ENCODE measurements around the gene OPRL1.
"Not testable (repeated sequence)": the region's sequence is repeated elsewhere in the genome, so short reads cannot be mapped to it uniquely, and the experiment has no call there.

OPRL1 gene

GRCh38 chr20:64087226-64087825 is 7.4 kb downstream of the OPRL1 start:
- DNase-seq = not testable (repeated sequence)

DNA sequence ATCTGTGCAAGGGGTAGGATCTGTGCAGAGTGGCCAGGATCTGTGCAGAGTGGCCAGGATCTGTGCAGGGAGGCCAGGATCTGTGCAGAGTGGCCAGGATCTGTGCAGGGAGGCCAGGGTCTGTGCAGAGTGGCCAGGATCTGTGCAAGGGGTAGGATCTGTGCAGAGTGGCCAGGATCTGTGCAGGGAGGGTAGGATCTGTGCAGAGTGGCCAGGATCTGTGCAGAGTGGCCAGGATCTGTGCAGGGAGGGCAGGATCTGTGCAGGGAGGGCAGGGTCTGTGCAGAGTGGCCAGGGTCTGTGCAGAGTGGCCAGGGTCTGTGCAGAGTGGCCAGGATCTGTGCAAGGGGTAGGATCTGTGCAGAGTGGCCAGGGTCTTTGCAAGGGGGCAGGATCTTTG is 8.7 kb downstream of the OPRL1 start:
- not testable (repeated sequence) for DNase-seq

GRCh38 chr20:64090165-64090564 is 10.3 kb downstream of the OPRL1 start:
- no peak for DNase-seq

DNA sequence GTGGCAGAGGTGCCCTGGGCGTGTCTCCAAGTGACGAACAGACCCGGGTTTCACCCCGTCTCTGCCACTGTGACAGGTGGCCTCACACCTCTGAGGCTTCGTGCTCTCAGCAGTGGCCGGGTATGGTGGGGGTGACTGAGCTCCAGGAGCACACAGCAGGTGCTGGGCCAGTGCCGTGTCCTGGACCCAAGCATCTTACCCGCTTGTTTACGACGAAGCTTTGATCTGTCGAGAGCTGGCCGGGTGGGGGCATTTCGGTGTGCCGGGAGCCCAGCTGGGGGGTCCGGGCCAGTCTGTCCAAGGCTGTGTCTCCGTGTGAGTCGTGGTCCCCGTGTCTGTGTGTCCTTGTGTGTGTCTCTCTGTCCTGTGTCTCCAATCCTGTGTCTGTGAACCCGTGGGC is 11.5 kb downstream of the OPRL1 start:
- DNase-seq = no peak

- no peak for DNase-seq
Observed at GRCh38 chr20:64091770-64092169, 11.9 kb downstream of the OPRL1 start.

DNA sequence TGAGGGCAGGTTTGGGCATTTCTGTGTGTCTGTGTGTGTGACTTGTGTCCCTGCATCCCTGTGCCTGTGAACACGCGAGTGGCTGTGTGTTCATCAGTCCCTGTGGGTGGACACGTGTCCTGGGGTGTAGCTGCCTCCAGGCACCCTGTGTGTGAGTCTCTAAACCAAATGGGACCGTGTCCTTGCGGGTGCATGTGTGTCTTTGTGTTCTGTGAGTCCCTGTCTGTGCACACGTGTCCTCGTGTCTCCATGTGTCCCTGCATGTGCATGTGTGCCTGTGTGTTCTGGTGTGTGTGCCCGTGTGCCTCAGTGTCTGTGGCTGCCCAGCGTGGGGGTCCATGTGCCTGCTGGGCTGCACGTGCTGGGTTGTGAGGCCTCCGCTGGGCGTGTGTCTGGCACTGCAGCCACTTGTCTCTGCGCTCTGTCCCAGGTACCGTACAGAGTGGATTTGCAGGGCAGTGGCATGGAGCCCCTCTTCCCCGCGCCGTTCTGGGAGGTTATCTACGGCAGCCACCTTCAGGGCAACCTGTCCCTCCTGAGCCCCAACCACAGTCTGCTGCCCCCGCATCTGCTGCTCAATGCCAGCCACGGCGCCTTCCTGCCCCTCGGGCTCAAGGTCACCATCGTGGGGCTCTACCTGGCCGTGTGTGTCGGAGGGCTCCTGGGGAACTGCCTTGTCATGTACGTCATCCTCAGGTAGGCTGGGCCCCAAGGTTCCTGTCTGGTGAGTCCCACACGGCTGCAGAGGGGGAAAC is 12.6 kb downstream of the OPRL1 start:
- no peak for DNase-seq

DNA sequence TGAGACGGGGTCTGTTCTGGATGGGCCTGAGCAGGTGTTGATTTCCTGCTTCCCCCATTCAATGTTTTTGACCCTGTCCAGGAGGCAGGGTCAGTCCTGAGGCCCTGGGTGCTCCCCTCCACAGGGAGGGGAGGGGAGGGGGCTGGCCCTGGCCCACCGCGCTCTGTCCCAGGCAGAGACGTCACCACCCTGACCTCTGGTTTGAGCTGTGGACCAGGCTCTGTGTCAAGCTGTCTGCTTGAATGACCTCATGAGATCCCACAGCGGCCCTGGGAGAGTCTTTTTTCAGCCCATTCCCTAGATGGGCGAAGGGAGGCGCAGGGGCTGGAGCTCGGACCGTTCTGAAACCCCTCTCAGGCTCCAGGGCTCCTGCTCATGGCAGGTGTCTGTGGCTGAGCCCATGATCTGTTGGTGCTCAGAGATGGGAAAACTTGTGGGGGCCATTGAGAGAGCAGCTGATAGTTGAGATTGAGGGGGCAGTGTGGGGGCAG is 13.2 kb downstream of the OPRL1 start:
- DNase-seq = no peak

DNA sequence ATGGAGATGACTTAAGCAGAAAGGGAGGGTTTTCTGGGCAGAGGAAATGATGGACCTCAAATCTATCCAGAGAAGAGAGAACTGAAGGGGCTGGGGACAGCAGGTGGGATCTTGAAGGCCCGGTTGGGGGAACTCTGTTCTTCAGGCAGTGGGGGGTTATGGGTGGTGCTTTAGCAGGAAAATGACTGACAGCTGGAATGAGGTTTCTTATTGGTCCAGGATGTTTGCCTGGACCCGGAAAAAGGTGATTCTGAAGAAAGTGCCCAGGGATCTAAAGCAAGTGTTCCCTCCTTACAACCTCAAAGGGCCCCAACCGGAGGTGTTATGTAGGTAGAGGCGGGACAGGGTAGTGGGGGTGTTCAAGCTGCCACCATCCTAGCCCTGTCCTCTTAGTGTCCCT is 15.6 kb downstream of the OPRL1 start:
- DNase-seq = no peak

DNA sequence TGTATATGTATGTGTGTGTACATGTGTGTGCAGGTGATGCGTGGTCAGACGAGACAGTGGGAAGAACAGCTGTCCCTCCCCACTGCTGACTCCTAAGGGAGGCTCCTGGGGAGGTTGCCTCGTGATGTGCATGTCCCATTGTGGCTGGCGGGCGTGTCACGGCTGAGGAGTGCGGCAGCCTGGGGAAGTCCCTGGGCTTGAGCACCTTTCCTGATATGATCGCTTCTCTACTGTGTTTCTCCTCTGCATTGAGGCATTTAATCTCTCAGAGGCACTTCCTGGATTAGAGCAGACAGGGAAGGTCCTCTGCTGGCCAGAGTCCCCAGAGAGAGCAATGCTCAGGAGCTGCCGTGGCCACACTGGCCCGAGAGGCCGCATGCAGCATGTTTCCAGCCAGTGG is 16.0 kb downstream of the OPRL1 start:
- DNase-seq = peak in 1 of 5 experiments; percentile 55

DNA sequence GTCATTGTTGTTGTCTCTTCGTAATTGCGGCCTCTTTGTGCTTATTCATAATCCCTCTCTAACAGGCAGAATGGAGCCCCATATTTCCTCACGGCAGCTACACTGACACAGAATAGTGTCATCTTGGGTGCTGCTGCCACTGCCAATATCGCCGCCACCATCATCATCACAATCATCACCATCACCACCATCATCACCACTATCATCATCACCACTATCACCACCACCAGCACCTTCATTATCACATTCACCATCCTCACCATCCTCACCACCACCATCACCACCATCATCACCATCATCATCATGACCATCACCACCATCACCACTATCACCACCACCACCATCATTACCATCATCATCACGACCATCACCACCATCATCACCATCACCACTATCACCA is 16.7 kb downstream of the OPRL1 start:
- no peak for DNase-seq

DNA sequence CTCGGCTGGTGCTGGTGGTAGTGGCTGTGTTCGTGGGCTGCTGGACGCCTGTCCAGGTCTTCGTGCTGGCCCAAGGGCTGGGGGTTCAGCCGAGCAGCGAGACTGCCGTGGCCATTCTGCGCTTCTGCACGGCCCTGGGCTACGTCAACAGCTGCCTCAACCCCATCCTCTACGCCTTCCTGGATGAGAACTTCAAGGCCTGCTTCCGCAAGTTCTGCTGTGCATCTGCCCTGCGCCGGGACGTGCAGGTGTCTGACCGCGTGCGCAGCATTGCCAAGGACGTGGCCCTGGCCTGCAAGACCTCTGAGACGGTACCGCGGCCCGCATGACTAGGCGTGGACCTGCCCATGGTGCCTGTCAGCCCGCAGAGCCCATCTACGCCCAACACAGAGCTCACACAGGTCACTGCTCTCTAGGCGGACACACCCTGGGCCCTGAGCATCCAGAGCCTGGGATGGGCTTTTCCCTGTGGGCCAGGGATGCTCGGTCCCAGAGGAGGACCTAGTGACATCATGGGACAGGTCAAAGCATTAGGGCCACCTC is 18.7 kb downstream of the OPRL1 start:
- DNase-seq = no peak

DNA sequence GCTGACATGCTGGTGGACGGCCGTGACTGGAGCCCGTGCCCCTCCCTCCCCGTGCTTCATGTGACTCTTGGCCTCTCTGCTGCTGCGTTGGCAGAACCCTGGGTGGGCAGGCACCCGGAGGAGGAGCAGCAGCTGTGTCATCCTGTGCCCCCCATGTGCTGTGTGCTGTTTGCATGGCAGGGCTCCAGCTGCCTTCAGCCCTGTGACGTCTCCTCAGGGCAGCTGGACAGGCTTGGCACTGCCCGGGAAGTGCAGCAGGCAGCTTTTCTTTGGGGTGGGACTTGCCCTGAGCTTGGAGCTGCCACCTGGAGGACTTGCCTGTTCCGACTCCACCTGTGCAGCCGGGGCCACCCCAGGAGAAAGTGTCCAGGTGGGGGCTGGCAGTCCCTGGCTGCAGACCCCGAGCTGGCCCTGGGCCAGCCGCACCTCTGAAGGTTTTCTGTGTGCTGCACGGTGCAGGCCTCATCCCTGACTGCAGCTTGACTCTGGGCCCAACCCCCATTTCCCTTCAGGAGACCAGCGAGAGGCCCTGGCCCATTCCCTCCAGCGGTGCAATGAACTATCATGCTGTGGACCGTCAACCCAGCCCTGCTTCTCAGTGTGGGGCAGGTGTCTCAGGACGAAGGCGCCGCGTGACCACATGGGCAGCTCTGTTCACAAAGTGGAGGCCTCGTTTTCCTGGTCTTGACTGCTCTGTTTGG is 19.4 kb downstream of the OPRL1 start:
- DNase-seq = no peak

DNA sequence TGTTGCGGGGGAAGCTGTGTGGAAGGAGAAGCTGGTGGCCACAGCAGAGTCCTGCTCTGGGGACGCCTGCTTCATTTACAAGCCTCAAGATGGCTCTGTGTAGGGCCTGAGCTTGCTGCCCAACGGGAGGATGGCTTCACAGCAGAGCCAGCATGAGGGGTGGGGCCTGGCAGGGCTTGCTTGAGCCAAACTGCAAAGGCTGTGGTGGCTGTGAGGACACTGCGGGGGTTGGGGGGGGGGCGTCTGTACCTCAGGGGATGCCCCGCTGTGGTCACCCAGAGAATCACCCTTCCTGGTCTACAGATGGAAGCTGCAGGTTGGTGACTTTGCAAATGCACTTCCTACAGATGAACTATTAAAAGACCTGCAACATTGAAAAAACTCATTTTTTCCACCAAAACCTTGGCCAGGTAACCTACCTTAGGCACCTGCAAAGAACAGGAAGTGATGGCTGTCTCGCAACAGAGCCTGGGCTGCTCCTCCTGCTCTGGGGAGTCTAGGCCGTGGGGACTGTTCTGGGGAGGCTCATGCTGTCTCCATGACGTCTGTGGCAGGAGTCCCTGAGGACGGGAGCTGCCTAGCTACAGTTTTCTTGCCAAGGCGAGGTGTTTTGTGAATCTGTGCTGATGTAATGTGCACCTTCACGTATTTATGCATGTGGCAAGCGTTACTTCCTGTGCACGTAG is 20.1 kb downstream of the OPRL1 start:
- peak in 1 of 5 experiments; percentile 37 for DNase-seq

- peak in 1 of 5 experiments; percentile 0 for DNase-seq
Observed at GRCh38 chr20:64100566-64100888, 20.6 kb downstream of the OPRL1 start.

DNA sequence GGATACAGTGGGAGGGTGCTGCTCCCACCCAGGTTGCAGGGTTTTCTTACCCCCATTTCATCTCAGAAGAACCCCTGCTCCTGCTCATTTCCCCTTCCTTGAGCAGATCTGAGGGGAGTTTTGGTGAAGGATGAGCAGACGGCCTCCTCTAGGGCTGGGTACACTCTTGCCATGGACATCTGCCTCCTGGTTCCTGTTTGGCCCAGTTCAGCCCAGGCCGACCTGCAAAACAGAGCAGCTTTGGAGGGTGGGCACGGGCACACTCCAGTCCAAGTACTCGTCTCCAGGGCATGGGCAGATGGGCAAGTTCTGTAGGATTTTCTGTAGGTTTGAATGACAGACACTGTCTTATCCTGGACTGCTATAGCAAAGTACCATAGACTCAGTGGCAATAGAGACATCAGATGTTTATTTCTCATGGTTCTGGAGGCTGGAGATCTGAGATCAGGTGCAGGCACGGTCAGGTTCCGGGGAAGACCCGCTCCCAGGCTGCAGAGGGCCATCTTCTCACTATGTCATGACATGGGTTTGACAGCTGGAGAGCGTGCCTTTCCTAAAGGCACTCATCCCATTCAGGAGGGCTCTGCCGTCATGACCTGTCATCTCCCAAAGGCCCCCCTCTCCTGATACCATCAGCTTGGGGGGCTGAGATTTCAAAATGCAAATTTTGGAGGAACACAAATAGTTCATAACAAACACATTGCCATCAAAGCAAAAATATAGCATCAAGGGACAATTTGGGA is 21.2 kb downstream of the OPRL1 start:
- DNase-seq = no peak

DNA sequence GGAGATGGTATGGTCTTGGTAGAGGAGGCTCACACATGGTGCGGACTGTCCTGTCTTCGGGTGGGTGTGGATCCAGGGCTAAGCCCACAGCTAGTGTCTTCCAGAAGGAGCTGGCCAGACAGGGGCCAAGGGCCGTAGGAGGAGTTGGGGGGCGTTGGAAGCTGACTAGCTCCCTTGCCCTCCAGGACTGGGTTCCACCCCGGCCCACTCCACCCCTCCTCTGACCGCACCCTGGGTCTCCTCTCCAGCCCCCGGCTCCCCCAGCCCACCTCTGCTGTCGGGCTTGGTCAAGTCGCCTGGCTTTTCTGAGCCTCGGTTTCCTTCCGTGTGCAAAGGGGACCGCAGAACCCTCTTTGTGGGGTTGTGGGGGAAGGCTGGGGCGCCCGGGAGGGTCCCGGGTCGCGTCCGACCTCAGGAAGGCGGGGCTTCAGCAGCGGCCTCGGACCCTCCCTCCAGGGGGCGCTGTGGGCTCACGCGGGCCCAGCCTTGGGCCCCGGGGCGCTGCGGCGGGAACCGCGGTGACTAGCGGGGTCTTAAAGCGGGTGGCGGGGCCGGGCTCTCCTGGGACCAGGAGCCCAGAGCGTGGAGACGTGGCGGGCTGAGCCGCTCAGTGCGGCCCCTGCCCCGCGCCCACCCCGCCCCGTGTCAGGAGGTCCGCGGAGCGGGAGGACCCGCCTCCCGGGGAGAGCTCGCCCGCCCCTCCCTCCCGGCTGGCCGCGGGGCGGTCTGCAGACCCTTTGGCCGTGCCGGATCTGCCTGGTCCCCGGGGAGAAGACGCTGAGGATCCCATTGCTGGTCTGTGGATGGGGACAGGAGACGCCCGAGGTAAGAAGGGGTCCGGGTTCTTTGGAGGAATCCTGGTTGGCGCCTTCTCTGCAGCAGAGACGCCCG is 22.1 kb downstream of the OPRL1 start:
- peak; percentile 31 to 59 (median 47) for DNase-seq

DNA sequence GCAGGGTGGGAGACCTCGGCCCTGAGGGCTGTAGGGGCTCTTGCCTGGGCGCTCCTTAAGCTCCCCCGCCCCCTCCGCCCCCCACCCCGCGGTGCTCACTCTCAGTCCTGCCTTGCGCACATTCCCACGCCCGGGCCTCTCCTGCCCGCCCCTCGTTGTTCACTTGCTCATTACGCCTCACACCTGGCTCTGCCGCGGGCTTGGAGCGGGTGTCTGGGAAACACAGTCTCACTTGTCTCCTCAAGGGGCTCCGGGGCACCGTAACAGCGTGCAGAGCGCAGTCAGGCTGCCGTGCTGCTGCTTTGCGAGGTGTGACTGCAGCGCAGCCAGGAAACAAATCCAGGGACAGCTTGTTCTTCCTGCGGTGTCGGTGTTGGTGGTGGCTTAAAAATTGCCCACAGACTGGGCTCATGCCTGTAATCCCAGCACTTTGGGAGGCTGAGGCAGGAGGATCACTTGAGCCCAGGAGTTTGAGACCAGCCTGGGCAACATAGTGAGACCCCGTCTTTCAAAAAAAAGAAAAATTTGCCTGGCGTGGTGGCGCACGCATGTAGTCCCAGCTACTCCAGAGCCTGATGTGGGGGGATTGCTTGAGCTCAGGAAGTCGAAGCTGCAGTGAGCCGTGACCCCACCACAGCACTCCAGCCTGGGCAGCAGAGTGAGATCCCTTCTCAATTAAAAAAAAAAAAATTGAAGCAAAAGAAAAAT is 22.9 kb downstream of the OPRL1 start:
- DNase-seq = peak in 1 of 5 experiments; percentile 1

DNA sequence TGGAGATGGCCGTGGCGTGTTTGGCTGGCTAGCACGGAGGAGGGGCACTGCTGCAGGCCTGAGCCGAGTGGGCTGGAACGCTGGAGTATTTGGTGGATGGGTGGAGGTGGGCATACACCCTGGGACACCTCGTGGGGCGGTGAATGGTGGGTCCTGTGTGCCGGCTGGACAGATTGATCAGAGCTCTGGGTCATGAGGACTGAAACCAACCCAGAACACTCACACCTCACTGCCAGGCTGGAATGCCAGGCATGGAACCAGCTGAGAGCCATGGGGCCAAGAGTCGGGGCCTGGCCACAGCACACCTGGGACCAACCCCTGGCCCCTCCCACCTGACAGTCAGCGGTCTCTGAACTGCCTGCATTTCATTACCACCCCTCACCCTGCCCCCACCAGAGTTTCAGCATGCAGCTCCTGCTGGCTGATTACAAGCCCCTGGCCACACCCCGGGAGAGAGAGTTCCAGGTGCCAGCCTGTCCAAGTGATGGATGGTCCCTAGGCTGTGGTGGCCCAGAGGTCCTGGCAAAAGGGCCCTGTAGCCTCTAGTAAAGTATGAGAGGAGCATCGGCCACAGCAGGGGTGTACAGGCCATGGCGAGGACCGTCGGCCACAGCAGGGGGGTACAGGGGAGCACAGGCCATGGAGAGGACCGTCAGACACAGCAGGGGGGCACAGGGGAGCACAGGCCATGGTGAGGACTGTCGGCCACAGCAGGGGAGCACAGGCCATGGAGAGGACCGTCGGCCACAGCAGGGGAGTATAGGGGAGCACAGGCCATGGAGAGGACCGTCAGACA is 24.2 kb downstream of the OPRL1 start:
- peak in 1 of 5 experiments; percentile 3 for DNase-seq

- peak in 1 of 5 experiments; percentile 2 for DNase-seq
Observed at GRCh38 chr20:64104667-64105451, 25.0 kb downstream of the OPRL1 start.
